ENCODE data around the gene EIF4B. TPM values are rescaled to one million over a fixed set of nuclear protein-coding genes. Genes with fewer than 3 reads are reported as not detected.

The EIF4B gene
- total and polyA plus RNA-seq, 2 of the 13 experiments (the other 11 are each of a cell fraction or from before 2014, with no cell fraction given): 416 to 548 TPM

- in situ Hi-C loops (cut with HindIII; ENCODE audit: extremely low pct_ligation_motif_present, low pct_unique_long_range_greater_than_20kb): no loop called here
- H3K27me3 ChIP-seq (ENCODE audit: control insufficient read depth in 1 of 2, insufficient read depth in 2 of 2, low read length in 2 of 2): no peaks in the 10 kb centered on the region
- intact Hi-C loops (cut with micrococcal nuclease; ENCODE audit: unreplicated experiment): no loop called here
- TF ChIP-seq EHMT2 (IDR thresholded peaks at IDR 0.05; ENCODE audit: borderline replicate concordance, low read depth, low read length): no peak
- TF ChIP-seq ZNF609 (CRISPR knock-in tag; IDR thresholded peaks at IDR 0.05; ENCODE audit: borderline replicate concordance): no peak
- TF ChIP-seq PLRG1 (conservative IDR thresholded peaks at IDR 0.05): no peak
- no peak for TF ChIP-seq NFKBIZ (CRISPR knock-in tag; IDR thresholded peaks at IDR 0.05)
- TF ChIP-seq ZNF160 (CRISPR knock-in tag; IDR thresholded peaks at IDR 0.05): no peak
- no peak for TF ChIP-seq RBAK (CRISPR knock-in tag; IDR thresholded peaks at IDR 0.05)
- no peak for TF ChIP-seq ZNF124 (CRISPR knock-in tag; IDR thresholded peaks at IDR 0.05)
- TF ChIP-seq ZNF317 (CRISPR knock-in tag; IDR thresholded peaks at IDR 0.05): no peak
- TF ChIP-seq ZNF354B (CRISPR knock-in tag; IDR thresholded peaks at IDR 0.05): no peak
- no peak for TF ChIP-seq RFX1 (IDR thresholded peaks at IDR 0.05)
- DNase-seq (ENCODE audit: low spot score) (no peak), ATAC-seq (no peak), FAIRE-seq (no peak)
- H3K9me3 ChIP-seq (ENCODE audit: low read length): no peaks in the 10 kb centered on the region
- no peak overlapping the region for H3K27ac ChIP-seq (ENCODE audit: extremely low read length, insufficient read depth, low read length)
- H4K20me1 ChIP-seq (ENCODE audit: insufficient read depth, low read length): no peaks in the 10 kb centered on the region
- peaks cover 10% of the 10 kb centered on the region for H3K79me2 ChIP-seq (ENCODE audit: insufficient read depth, low read length)
- H3K9ac ChIP-seq (ENCODE audit: insufficient read depth, low read depth, low read length): no peak overlapping the region
- CTCF ChIA-PET (ENCODE audit: low intra/inter-chr PET ratio, low total read pairs): no interaction called here
- peaks cover 41% of the 10 kb centered on the region for H3K4me1 ChIP-seq (ENCODE audit: insufficient read depth, low read length)
- BruUV-seq (replicated peaks): no TSS peak
- WGBS (ENCODE audit: low lambda C conversion rate): 76% methylated on average over 15 of the region's 15 CpGs
- no peak overlapping the region for H3K4me2 ChIP-seq (ENCODE audit: low read depth, low read length)
- POLR2A ChIA-PET: interaction anchor here (0.6 to 5.9 kb wide), 6 partner anchors 9 to 47 kb away, joined by 3 to 60 read pairs (median 8); partner anchors contain the start of genes SOAT2 and SPRYD3
- 0 out of 5 replicates have a peak, but pooled peaks cover 0 to 7% of the 10 kb centered on the region in 2 experiments for H3K36me3 ChIP-seq (replicated peaks in 1 of 2; ENCODE audit: control insufficient read depth in 1 of 2, insufficient read depth in 2 of 2, low read length in 2 of 2)
- no peak overlapping the region for H2AFZ ChIP-seq (ENCODE audit: low read length)
- H3K4me3 ChIP-seq (replicated peaks in 1 of 3; ENCODE audit: insufficient read depth in 1 of 3, low read depth in 2 of 3, low read length in 3 of 3): no peak overlapping the region
Measured at GRCh38 chr12:53055471-53056266, 49.4 kb downstream of the EIF4B start.
